Loucy (cell line): Measurements from ENCODE around the gene RBMS3.

Experiments used
- EZH2phosphoT487 ChIP-seq: fragments of 200-600 bp; IDR thresholded peaks from 2 replicates; pipeline ENCODE4 v1.6.1; 2018; ENCODE audit warnings: antibody characterized with exemption, mild to moderate bottlenecking, moderate library complexity, borderline replicate concordance
- TF ChIP-seq, protein P1 (sequence below): fragments of 200-600 bp; sonication (generic); conservative IDR thresholded peaks from 2 replicates; pipeline ENCODE4 v1.5.1; 2014; ENCODE audit warnings: mild to moderate bottlenecking, antibody characterized with exemption, low read length

DNA sequence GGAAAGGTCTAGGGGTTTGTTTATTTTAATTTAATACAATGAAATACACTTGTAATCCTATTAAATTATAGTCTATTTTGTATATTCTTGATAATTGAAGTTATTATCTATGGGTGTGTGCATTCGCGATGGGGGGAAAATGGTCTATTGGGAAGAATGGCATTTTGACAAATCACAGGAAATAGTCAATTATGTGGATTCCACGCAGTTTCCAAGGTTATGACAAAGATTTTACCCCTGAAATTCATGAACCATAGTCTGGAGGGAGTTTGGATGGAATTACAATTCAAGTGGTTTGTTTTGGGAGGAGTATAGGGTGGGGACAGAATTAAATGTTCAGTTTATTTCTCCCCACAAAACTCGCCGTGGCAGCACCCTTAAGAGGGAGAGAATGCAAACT, 66.5 kb downstream of the RBMS3 start:
- TF ChIP-seq, protein P1, sequence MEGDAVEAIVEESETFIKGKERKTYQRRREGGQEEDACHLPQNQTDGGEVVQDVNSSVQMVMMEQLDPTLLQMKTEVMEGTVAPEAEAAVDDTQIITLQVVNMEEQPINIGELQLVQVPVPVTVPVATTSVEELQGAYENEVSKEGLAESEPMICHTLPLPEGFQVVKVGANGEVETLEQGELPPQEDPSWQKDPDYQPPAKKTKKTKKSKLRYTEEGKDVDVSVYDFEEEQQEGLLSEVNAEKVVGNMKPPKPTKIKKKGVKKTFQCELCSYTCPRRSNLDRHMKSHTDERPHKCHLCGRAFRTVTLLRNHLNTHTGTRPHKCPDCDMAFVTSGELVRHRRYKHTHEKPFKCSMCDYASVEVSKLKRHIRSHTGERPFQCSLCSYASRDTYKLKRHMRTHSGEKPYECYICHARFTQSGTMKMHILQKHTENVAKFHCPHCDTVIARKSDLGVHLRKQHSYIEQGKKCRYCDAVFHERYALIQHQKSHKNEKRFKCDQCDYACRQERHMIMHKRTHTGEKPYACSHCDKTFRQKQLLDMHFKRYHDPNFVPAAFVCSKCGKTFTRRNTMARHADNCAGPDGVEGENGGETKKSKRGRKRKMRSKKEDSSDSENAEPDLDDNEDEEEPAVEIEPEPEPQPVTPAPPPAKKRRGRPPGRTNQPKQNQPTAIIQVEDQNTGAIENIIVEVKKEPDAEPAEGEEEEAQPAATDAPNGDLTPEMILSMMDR, result no peak
- no peak for TF ChIP-seq EZH2phosphoT487
